Measurements from ENCODE around the gene C1QTNF5. TPM values are rescaled to one million over a fixed set of nuclear protein-coding genes. Genes with fewer than 3 reads are reported as not detected.

The C1QTNF5 gene
- total RNA-seq, 2 donors from 2014 or later: 0.62 to 0.66 TPM

DNA sequence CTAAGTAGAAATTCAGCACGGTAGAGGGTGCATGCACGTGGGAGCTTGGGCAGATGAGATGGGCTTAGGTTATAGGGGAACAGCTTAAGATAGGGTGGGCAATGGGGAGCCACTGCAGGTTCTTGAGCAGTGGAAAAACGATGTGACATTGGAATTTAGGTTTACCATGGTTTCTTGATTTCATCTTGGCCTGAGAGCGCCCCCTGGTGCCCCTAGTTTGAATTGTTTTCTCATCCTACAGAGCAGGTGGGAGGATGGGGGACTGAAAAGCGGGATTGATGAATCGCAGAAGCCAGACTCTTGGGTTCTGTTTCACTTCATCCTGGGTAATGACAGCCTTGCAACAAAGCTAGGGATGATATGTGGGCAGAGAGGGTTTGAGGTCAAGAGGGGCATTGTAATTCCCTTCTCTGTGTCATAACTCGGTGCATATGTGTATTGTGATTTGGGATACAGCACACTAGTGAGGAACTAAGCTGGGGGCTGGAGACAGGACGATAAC lies 17.1 kb downstream of the C1QTNF5 start:
- TF ChIP-seq, protein P1, sequence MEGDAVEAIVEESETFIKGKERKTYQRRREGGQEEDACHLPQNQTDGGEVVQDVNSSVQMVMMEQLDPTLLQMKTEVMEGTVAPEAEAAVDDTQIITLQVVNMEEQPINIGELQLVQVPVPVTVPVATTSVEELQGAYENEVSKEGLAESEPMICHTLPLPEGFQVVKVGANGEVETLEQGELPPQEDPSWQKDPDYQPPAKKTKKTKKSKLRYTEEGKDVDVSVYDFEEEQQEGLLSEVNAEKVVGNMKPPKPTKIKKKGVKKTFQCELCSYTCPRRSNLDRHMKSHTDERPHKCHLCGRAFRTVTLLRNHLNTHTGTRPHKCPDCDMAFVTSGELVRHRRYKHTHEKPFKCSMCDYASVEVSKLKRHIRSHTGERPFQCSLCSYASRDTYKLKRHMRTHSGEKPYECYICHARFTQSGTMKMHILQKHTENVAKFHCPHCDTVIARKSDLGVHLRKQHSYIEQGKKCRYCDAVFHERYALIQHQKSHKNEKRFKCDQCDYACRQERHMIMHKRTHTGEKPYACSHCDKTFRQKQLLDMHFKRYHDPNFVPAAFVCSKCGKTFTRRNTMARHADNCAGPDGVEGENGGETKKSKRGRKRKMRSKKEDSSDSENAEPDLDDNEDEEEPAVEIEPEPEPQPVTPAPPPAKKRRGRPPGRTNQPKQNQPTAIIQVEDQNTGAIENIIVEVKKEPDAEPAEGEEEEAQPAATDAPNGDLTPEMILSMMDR (conservative IDR thresholded peaks at IDR 0.05): peak; percentile 91
- Histone ChIP-seq H3K36me3 (ENCODE audit: control insufficient read depth, insufficient read depth, low read length) (no peaks in the 10 kb centered on the region), H3K9ac (ENCODE audit: extremely low read depth, low read length, poor library complexity, severe bottlenecking) (no peak overlapping the region), H3K9me3 (ENCODE audit: control insufficient read depth, low read length) (no peaks in the 10 kb centered on the region), H3K27ac (ENCODE audit: low read depth, low read length) (no peak overlapping the region), H3K4me1 (ENCODE audit: control insufficient read depth, insufficient read depth, low read length) (peaks cover 12% of the 10 kb centered on the region), H3K4me3 (ENCODE audit: low read length) (no peak overlapping the region), H3K27me3 (ENCODE audit: control insufficient read depth, insufficient read depth, low read length, poor library complexity, severe bottlenecking) (no peaks in the 10 kb centered on the region)
- DNase-seq: peak; percentile 96
- H3K4me1 Mint-ChIP-seq: peaks cover 26% of the 10 kb centered on the region
- H3K36me3 Mint-ChIP-seq (ENCODE audit: low read depth): no peaks in the 10 kb centered on the region
- H3K9me3 Mint-ChIP-seq: no peaks in the 10 kb centered on the region
- H3K27ac Mint-ChIP-seq: no peak overlapping the region
- WGBS, 2 experiments (ENCODE audit: insufficient coverage in 1 of 2, insufficient read length in 1 of 2): 49 to 55% methylated on average over 4 to 8 of the region's 8 CpGs
- no peak overlapping the region for H3K4me3 Mint-ChIP-seq
- H3K27me3 Mint-ChIP-seq (ENCODE audit: insufficient read depth): no peaks in the 10 kb centered on the region

GRCh38 chr11:119322921-119323531 lies 17.7 kb downstream of the C1QTNF5 start:
- Mint-ChIP-seq H3K27me3 (ENCODE audit: insufficient read depth) (no peaks in the 10 kb centered on the region), H3K4me1 (peaks cover 32% of the 10 kb centered on the region), H3K9me3 (no peaks in the 10 kb centered on the region), H3K27ac (no peak overlapping the region), H3K4me3 (no peak overlapping the region), H3K36me3 (ENCODE audit: low read depth) (no peaks in the 10 kb centered on the region)
- TF ChIP-seq, protein P1 (conservative IDR thresholded peaks at IDR 0.05): no peak
- Histone ChIP-seq H3K4me1 (ENCODE audit: control insufficient read depth, insufficient read depth, low read length) (peaks cover 16% of the 10 kb centered on the region), H3K9me3 (ENCODE audit: control insufficient read depth, low read length) (no peaks in the 10 kb centered on the region), H3K36me3 (ENCODE audit: control insufficient read depth, insufficient read depth, low read length) (no peaks in the 10 kb centered on the region), H3K27me3 (ENCODE audit: control insufficient read depth, insufficient read depth, low read length, poor library complexity, severe bottlenecking) (no peaks in the 10 kb centered on the region), H3K9ac (ENCODE audit: extremely low read depth, low read length, poor library complexity, severe bottlenecking) (no peak overlapping the region), H3K4me3 (ENCODE audit: low read length) (no peak overlapping the region), H3K27ac (ENCODE audit: low read depth, low read length) (no peak overlapping the region)
- no peak for DNase-seq
- 92 to 94% methylated on average over 12 to 17 of the region's 20 CpGs for WGBS, 2 experiments (ENCODE audit: insufficient coverage in 1 of 2, insufficient read length in 1 of 2)

- Histone ChIP-seq H3K27ac (ENCODE audit: low read depth, low read length) (no peak overlapping the region), H3K36me3 (ENCODE audit: control insufficient read depth, insufficient read depth, low read length) (no peaks in the 10 kb centered on the region), H3K4me3 (ENCODE audit: low read length) (no peak overlapping the region), H3K9ac (ENCODE audit: extremely low read depth, low read length, poor library complexity, severe bottlenecking) (no peak overlapping the region), H3K4me1 (ENCODE audit: control insufficient read depth, insufficient read depth, low read length) (peaks cover 20% of the 10 kb centered on the region), H3K9me3 (ENCODE audit: control insufficient read depth, low read length) (no peaks in the 10 kb centered on the region), H3K27me3 (ENCODE audit: control insufficient read depth, insufficient read depth, low read length, poor library complexity, severe bottlenecking) (no peaks in the 10 kb centered on the region)
- Mint-ChIP-seq H3K9me3 (no peaks in the 10 kb centered on the region), H3K36me3 (ENCODE audit: low read depth) (no peaks in the 10 kb centered on the region), H3K4me1 (peaks cover 38% of the 10 kb centered on the region), H3K27me3 (ENCODE audit: insufficient read depth) (no peaks in the 10 kb centered on the region), H3K4me3 (no peak overlapping the region), H3K27ac (no peak overlapping the region)
- TF ChIP-seq, protein P1 (conservative IDR thresholded peaks at IDR 0.05): peak; percentile 11
- no peak for DNase-seq
- WGBS, 2 experiments (ENCODE audit: insufficient coverage in 1 of 2, insufficient read length in 1 of 2): 96 to 98% methylated on average over 5 to 6 of the region's 6 CpGs
These were observed 18.3 kb downstream of the C1QTNF5 start for GRCh38 chr11:119322360-119322739.

Data from endodermal cell (in vitro differentiated cells).